Type B pancreatic cell (in vitro differentiated cells): ENCODE data around the gene KRTAP10-3. TPM values are rescaled to one million over a fixed set of nuclear protein-coding genes. Genes with fewer than 3 reads are reported as not detected.

Experiments
- DNase-seq: peaks from one replicate; pipeline ENCODE4 v3.0.0; 2021; ENCODE audit warnings: mixed read lengths; ENCODE audit not compliant: unreplicated experiment; ENCODE audit errors: extremely low spot score
- H3K27ac Mint-ChIP-seq: 2 replicates; pipeline ENCODE4 v1.8.0; 2021; ENCODE audit warnings: mild to moderate bottlenecking, mixed read lengths
- H3K27me3 Mint-ChIP-seq: 2 replicates; pipeline ENCODE4 v1.8.0; 2021; ENCODE audit warnings: mixed read lengths
- H3K36me3 Mint-ChIP-seq: 2 replicates; pipeline ENCODE4 v1.8.0; 2021; ENCODE audit warnings: mixed read lengths
- H3K4me1 Mint-ChIP-seq: one replicate; pipeline ENCODE4 v1.8.0; 2021; ENCODE audit warnings: mixed read lengths; ENCODE audit not compliant: unreplicated experiment
- H3K4me3 Mint-ChIP-seq: 2 replicates; pipeline ENCODE4 v1.8.0; 2021; ENCODE audit warnings: mild to moderate bottlenecking, mixed read lengths
- H3K9me3 Mint-ChIP-seq: 2 replicates; pipeline ENCODE4 v1.8.0; 2021; ENCODE audit warnings: mixed read lengths
- total RNA-seq: library from RNA; stranded (reverse); gene quantifications from 2 replicates; pipeline ENCODE4 v1.2.1, GENCODE V29; 2021; ENCODE audit warnings: low replicate concordance
- TF ChIP-seq, protein P1 (sequence below): fragments of 200-600 bp; sonication (generic); conservative IDR thresholded peaks from 2 replicates; pipeline ENCODE4 v1.5.0; 2021; ENCODE audit warnings: antibody characterized with exemption, mild to moderate bottlenecking

The KRTAP10-3 gene
- total RNA-seq, 1 donor from 2014 or later: not detected

DNA sequence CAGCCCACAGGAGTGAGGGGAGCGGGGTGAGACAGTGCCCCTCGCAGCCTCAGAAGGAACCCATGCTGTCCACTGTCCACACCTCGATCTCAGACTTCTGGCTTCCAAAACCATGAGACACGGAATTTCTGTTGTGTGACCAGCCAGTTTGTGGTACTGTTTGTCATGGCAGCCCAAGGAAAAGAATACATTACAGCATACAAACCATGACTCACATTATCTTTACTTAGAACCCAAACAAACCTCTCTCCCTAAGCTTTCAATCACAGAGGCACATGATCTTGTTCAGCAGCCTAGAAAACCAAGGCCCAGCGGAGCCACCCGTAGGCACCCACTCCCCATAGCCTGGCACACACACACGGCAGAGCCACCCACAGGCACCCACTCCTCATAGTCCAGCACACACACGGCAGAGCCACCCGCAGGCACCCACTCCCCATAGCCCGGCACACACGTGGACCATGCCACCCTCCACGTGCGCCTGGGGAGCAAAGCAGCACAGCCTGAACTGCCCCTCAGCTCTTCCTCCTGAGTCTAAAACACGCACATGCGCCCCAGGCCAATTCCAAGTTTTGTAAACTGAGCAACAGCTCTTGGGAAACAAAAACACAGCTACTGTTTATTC lies 14.5 kb upstream of the KRTAP10-3 start:
- Mint-ChIP-seq H3K9me3 (peaks cover 5% of the 10 kb centered on the region), H3K4me3 (no peak overlapping the region), H3K4me1 (no peaks in the 10 kb centered on the region), H3K27me3 (peaks cover 3% of the 10 kb centered on the region), H3K27ac (no peak overlapping the region), H3K36me3 (no peaks in the 10 kb centered on the region)
- TF ChIP-seq, protein P1, sequence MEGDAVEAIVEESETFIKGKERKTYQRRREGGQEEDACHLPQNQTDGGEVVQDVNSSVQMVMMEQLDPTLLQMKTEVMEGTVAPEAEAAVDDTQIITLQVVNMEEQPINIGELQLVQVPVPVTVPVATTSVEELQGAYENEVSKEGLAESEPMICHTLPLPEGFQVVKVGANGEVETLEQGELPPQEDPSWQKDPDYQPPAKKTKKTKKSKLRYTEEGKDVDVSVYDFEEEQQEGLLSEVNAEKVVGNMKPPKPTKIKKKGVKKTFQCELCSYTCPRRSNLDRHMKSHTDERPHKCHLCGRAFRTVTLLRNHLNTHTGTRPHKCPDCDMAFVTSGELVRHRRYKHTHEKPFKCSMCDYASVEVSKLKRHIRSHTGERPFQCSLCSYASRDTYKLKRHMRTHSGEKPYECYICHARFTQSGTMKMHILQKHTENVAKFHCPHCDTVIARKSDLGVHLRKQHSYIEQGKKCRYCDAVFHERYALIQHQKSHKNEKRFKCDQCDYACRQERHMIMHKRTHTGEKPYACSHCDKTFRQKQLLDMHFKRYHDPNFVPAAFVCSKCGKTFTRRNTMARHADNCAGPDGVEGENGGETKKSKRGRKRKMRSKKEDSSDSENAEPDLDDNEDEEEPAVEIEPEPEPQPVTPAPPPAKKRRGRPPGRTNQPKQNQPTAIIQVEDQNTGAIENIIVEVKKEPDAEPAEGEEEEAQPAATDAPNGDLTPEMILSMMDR: no peak
- no peak for DNase-seq

DNA sequence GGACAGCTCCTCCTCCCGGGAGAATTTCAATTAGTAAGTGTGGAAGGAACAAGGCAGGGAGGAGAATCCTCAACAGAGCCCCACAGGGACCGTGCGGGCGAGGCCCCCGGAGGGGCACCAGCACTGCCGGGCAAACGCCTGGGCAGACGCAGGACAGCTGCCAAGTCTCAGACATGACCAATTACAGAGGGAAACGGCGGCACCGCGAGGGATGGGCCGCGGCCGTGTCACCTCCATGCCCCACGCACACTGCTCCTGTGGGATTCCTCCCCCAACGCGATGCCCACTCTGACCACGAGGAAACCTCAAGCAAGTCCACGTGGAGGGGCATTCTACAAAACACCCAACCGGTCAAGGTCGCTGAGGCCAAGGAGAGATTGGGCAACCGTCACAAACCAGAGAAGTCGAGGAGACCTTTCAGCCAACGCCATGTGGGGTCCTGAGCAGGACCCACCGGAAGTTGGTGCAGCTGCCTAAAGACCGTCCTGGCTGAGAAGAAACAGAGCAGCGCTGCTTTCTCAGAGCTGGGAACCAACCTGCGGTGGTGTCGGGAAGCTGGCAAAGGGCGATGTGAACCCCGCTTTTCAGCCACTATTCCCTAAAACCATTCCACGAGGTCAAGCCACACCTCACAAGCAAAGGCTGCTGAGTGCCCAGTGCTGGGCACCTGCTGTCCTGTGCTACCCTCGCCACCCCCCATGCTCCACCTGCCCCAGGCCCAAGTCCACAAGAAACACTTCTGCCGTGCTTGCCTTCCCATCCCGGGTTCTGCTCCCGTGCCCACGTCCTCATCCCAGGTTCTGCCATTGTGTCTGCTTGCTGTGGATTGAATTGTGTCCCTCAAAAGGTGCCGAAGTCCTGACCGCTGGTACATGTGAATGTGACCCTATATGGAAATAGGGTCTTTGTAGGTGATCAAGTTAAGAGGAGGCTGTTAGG lies 13.5 kb upstream of the KRTAP10-3 start:
- Mint-ChIP-seq H3K36me3 (no peaks in the 10 kb centered on the region), H3K4me1 (no peaks in the 10 kb centered on the region), H3K27me3 (peaks cover 3% of the 10 kb centered on the region), H3K9me3 (peaks cover 5% of the 10 kb centered on the region), H3K27ac (no peak overlapping the region), H3K4me3 (no peak overlapping the region)
- TF ChIP-seq, protein P1: no peak
- DNase-seq: no peak

DNA sequence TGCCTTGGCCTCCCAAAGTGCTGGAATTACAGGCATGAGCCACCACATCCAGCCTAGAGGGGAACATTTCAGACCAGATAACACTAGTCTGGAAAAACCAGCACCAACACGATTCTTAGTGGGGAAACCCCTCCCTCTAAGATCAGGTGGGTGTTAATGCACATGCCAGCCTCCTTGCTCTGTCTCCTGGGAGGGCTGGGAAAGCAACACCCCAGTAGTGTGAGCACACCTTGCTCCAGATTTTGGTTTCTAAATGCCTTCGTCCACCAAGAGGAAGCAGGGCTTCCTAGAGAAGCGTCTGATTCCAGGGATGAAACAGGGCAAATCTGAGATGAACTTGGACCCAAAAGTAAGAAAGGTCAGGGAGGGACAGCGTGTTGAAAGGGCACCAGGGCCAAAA lies 12.7 kb upstream of the KRTAP10-3 start:
- no peak for DNase-seq
- Mint-ChIP-seq H3K36me3 (no peaks in the 10 kb centered on the region), H3K4me3 (no peak overlapping the region), H3K27me3 (peaks cover 3% of the 10 kb centered on the region), H3K4me1 (no peaks in the 10 kb centered on the region), H3K27ac (no peak overlapping the region), H3K9me3 (peaks cover 5% of the 10 kb centered on the region)
- TF ChIP-seq, protein P1: no peak

DNA sequence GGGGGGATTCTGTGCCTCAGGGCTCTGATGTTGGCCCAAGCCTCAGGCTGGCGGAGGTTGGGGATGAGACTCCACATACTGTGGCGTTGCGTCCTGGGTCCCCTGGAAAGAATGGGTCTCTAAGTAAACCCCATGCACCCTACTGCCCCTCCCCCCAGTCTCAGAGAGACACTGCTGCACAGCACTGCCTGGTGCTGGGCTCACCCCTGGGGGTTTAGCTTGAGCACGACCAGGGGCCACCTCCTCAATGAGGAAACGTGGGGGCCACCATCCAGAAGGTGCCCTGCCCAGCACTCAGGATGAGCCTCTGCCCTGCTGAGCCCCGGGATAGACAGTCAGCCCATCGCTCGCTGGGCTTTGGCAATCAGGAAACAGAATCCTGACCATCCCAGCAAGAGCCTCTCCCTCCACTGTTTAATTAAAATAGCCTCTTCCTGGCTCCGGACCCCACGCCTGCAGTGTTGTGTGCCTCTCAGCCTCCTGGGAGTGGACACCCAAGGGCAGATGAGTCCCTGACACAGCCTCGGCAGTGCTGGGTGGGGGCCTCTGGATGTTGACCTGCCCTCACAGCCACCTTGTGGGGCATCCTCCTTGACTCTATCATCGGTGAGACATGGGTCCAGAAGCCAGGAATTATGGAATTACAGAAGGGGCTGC lies 11.4 kb upstream of the KRTAP10-3 start:
- Mint-ChIP-seq H3K36me3 (no peaks in the 10 kb centered on the region), H3K4me1 (no peaks in the 10 kb centered on the region), H3K27ac (no peak overlapping the region), H3K4me3 (no peak overlapping the region), H3K9me3 (peaks cover 5% of the 10 kb centered on the region), H3K27me3 (peaks cover 3% of the 10 kb centered on the region)
- DNase-seq: no peak
- TF ChIP-seq, protein P1: no peak

DNA sequence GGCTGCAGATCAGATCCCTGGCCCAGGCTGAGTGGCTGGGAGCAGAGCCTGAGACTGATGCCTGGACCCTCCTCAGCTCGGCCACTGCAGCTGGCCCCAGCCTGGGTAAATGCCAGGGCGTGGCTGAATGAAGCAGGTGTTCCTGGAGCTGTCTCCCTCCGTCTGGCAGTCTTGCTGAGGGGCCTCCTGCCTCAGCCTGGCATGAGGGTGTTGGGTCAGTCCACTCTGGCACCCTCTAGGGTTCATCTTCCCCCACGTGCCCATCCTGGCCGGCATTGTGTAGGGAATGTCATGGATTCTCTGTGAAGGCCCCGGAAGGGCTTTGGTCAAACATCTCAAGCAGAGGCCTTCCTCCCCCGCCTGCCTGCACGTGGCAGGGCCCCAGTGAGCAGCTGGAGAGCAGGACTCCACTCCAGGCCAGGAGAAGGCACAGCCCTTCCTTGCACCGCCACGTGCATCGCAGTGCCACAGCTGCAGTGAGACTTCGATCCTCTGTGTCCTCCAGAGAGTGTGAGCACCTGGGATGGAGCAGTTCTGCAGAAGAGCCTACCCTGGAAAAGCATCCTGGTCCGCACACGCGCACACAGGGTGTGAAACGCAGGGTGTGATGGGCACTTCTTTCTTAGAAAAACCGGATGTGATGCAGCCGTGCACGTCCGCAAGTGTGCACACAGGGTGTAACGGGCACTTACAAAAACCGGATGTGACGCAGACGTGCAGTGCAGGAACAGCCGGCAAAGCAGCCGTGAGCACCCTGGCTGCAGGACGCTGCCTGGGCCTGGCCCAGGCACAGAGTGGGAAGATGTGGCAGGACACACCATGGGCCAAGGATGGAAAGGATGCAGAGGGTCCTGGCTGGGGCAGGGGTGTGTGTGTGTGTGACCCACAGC lies 10.3 kb upstream of the KRTAP10-3 start:
- H3K36me3 Mint-ChIP-seq: no peaks in the 10 kb centered on the region
- no peak overlapping the region for H3K4me3 Mint-ChIP-seq
- no peak for DNase-seq
- TF ChIP-seq, protein P1: no peak
- H3K9me3 Mint-ChIP-seq: peaks cover 5% of the 10 kb centered on the region
- no peaks in the 10 kb centered on the region for H3K4me1 Mint-ChIP-seq
- H3K27me3 Mint-ChIP-seq: peaks cover 3% of the 10 kb centered on the region
- no peak overlapping the region for H3K27ac Mint-ChIP-seq
